Measurements from ENCODE around the gene IFNL4. TPM values are rescaled to one million over a fixed set of nuclear protein-coding genes. Genes with fewer than 3 reads are reported as not detected.

Gene IFNL4
- total and polyA plus RNA-seq, 2 experiments from 2014 or later, result not detected

- H3K79me2 ChIP-seq (replicated peaks; ENCODE audit: insufficient read depth), result no peaks in the 10 kb centered on the region
- DNase-seq (ENCODE audit: low spot score), result no peak
- H4K20me1 ChIP-seq (replicated peaks; ENCODE audit: insufficient read depth), result no peaks in the 10 kb centered on the region; the same call in 1 of the 2 replicates
- H3K4me3 Mint-ChIP-seq, result peak overlapping the region; percentile 19; the same call in 1 of the 3 replicates
- H3K27ac Mint-ChIP-seq, result no peak overlapping the region
- peaks cover 73% of the 10 kb centered on the region for H3K27me3 ChIP-seq (ENCODE audit: insufficient read depth)
- TF ChIP-seq STAT1 (IDR thresholded peaks at IDR 0.05; ENCODE audit: unreplicated experiment) (no peak), EZH2 (IDR thresholded peaks at IDR 0.05; ENCODE audit: low read depth, unreplicated experiment) (peak; percentile 37)
- H3K36me3 ChIP-seq (ENCODE audit: insufficient read depth), result no peaks in the 10 kb centered on the region
- no peak for ATAC-seq
- H2AFZ ChIP-seq, result no peak overlapping the region
- H3K36me3 Mint-ChIP-seq (ENCODE audit: low read depth), result peaks cover 3% of the 10 kb centered on the region; the same call in 1 of the 3 replicates
- no peaks in the 10 kb centered on the region; the same call in 1 of the 2 replicates for H3K4me1 ChIP-seq (ENCODE audit: insufficient read depth)
- H3K4me3 ChIP-seq, result no peak overlapping the region
- no peaks in the 10 kb centered on the region for H3F3A ChIP-seq (replicated peaks; ENCODE audit: low read depth)
- H3K4me2 ChIP-seq, result no peak overlapping the region
- H3K4me1 Mint-ChIP-seq, result peaks cover 8% of the 10 kb centered on the region; the same call in 2 of the 3 replicates
- H3K27me3 Mint-ChIP-seq (ENCODE audit: insufficient read depth, low read depth, poor library complexity), result peaks cover 42% of the 10 kb centered on the region
- no peaks in the 10 kb centered on the region for H3K9me2 ChIP-seq (ENCODE audit: insufficient read depth)
- no peak overlapping the region for H3K27ac ChIP-seq (ENCODE audit: low read depth)
- H3K9me3 Mint-ChIP-seq, result peaks cover 11% of the 10 kb centered on the region
These were observed 13.8 kb upstream of the IFNL4 start for GRCh38 chr19:39262496-39262895.

- H3K9me2 ChIP-seq (ENCODE audit: insufficient read depth), result no peaks in the 10 kb centered on the region
- Mint-ChIP-seq H3K27me3 (ENCODE audit: insufficient read depth, low read depth, poor library complexity) (peaks cover 40% of the 10 kb centered on the region), H3K9me3 (peaks cover 11% of the 10 kb centered on the region), H3K27ac (no peak overlapping the region), H3K4me1 (peaks cover 8% of the 10 kb centered on the region; the same call in 2 of the 3 replicates), H3K36me3 (ENCODE audit: low read depth) (peaks cover 3% of the 10 kb centered on the region; the same call in 1 of the 3 replicates), H3K4me3 (no peak overlapping the region)
- H3K4me3 ChIP-seq, result no peak overlapping the region
- H3K4me2 ChIP-seq, result no peak overlapping the region
- no peaks in the 10 kb centered on the region for H3K79me2 ChIP-seq (replicated peaks; ENCODE audit: insufficient read depth)
- DNase-seq (ENCODE audit: low spot score) (no peak), ATAC-seq (no peak)
- no peaks in the 10 kb centered on the region; the same call in 1 of the 2 replicates for H3K4me1 ChIP-seq (ENCODE audit: insufficient read depth)
- H3K27ac ChIP-seq (ENCODE audit: low read depth), result no peak overlapping the region
- H3K36me3 ChIP-seq (ENCODE audit: insufficient read depth), result no peaks in the 10 kb centered on the region
- TF ChIP-seq STAT1 (IDR thresholded peaks at IDR 0.05; ENCODE audit: unreplicated experiment) (no peak), EZH2 (IDR thresholded peaks at IDR 0.05; ENCODE audit: low read depth, unreplicated experiment) (no peak), ZNF331 (CRISPR knock-in tag; IDR thresholded peaks at IDR 0.05; ENCODE audit: low read depth) (no peak), CTCF (conservative IDR thresholded peaks at IDR 0.05; ENCODE audit: low read depth in 2 of 2) (no peak), NANOG (IDR thresholded peaks at IDR 0.05; ENCODE audit: borderline replicate concordance) (no peak), ZNF462 (CRISPR knock-in tag; IDR thresholded peaks at IDR 0.05) (no peak), ZNF114 (CRISPR knock-in tag; IDR thresholded peaks at IDR 0.05) (no peak), CREB1 (CRISPR knock-in tag; IDR thresholded peaks at IDR 0.05; ENCODE audit: low read depth) (no peak), JUNB (IDR thresholded peaks at IDR 0.05; ENCODE audit: unreplicated experiment) (no peak)
- H3F3A ChIP-seq (replicated peaks; ENCODE audit: low read depth), result no peaks in the 10 kb centered on the region
- no peaks in the 10 kb centered on the region; the same call in 1 of the 2 replicates for H4K20me1 ChIP-seq (replicated peaks; ENCODE audit: insufficient read depth)
- H3K27me3 ChIP-seq (ENCODE audit: insufficient read depth), result peaks cover 65% of the 10 kb centered on the region
- no peak overlapping the region for H2AFZ ChIP-seq
These were observed 13.0 kb upstream of the IFNL4 start for GRCh38 chr19:39261704-39262103.

Data from GM23338 (cell line).